Measurements from ENCODE around the gene HIPK3. TPM values are rescaled to one million over a fixed set of nuclear protein-coding genes. Genes with fewer than 3 reads are reported as not detected.
A peak's percentile ranks its signal among the peaks of the same experiment; 100 is the strongest.
"Not testable (repeated sequence)": the region's sequence is repeated elsewhere in the genome, so short reads cannot be mapped to it uniquely, and the experiment has no call there.

Gene HIPK3
- total RNA-seq, 3 donors from 2014 or later (not counting 1 experiment from before 2014, with no cell fraction given) = 80.6 to 92.9 (median 87.7) TPM

DNA sequence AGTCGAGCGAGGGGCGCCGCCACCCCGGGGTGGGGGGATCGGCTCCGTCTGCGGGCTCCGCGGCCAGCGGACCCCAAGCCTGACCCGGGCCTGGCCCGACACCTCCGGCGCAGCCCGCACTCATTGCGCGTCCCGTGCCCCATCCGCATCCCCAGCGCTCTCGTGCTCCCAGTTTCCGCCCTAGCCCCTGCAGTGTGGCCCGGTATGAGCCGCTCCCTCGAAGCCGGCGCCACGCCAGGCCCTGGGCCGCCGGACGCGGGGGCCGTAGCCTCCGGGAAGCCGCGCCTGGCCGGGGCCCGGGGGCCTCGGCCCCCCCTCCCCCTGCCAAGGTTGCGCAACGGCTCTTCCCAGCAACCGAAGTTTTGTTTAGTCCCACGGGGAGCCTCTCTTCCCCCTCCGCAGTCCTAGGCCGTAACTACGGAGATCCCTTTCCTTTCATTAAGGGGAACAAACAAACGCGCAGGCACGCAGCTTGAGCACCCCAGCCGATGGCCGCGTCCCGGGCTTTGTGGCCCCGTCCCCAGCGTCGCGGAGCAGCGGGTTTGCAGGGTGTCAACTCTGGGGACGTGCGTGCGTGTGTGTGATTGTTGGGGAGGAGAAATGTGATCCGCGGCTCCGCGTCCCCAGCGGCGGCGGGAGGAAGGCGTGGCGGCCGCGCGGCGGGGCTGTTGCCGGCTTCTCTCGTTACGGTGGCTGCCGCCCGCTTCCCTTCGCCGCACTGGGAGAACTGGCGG lies 883 bp downstream of the HIPK3 start:
- DNase-seq (peak; percentile 69 to 87), ATAC-seq (peak; percentile 56 to 74 (median 58))
- Histone ChIP-seq H3K4me1 (ENCODE audit: control insufficient read depth, insufficient read depth, low read length) (peaks cover 10% of the 10 kb centered on the region), H3K27me3 (ENCODE audit: control insufficient read depth, insufficient read depth, low read length) (no peaks in the 10 kb centered on the region), H3K9me3 (ENCODE audit: control insufficient read depth, insufficient read depth, low read length) (no peaks in the 10 kb centered on the region), H3K36me3 (ENCODE audit: control insufficient read depth, insufficient read depth, low read length) (no peaks in the 10 kb centered on the region), H3K27ac (ENCODE audit: low read length) (peak overlapping the region; percentile 99), H3K4me3 (ENCODE audit: low read length) (peak overlapping the region; percentile 94)
- no peak for TF ChIP-seq CTCF (IDR thresholded peaks at IDR 0.05)
- H3K36me3 Mint-ChIP-seq = no peaks in the 10 kb centered on the region
- H3K27me3 Mint-ChIP-seq (ENCODE audit: low read depth in 2 of 2) = no peaks in the 10 kb centered on the region
- H3K4me3 Mint-ChIP-seq = peak overlapping the region; percentile 95
- WGBS (ENCODE audit: insufficient coverage) = 0% methylated on average over 83 of the region's 83 CpGs
- H3K4me1 Mint-ChIP-seq = peaks cover 41 to 47% of the 10 kb centered on the region in 2 donors
- peaks cover 0 to 4% of the 10 kb centered on the region in 2 donors for H3K9me3 Mint-ChIP-seq
- intact Hi-C loops (cut with micrococcal nuclease) = loop anchor here (2.0 to 10.0 kb wide), 5 partner anchors 64 to 443 kb away; partner anchors contain the start of genes C11orf91, CSTF3, QSER1 and TCP11L1
- peak overlapping the region; percentile 95 for H3K27ac Mint-ChIP-seq

DNA sequence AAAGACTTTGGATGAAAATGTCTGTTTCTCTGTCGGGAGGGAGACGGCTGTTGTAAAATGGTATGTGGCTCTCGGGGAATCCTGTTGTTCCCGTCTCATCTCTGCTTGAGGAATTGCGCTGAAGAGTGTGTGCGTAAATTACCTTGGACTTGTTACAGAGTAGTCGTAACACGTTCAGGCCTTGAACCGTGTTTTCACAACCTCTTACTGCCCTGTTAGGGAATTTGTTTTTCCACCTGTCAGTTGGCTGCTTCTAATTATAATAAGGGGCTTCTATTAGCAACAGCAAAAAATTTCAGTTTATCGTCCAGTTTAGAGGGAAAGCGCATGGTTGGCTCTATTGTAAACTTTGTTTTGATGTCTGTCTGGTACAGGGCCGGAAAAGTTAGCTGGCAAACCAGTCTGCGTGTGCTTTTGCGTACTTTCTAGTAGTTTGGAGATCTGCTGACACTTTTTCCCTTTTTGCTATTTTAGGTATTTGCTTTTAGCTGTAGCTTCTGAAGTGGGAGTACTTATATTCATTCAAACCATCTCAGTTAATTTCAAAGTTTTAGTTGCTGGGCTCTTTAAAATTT lies 1.5 kb downstream of the HIPK3 start:
- H3K36me3 Mint-ChIP-seq = no peaks in the 10 kb centered on the region
- peak overlapping the region; percentile 95 for H3K4me3 Mint-ChIP-seq
- peak in 2 of 3 donors; percentile 1 to 6 for ATAC-seq
- Histone ChIP-seq H3K27ac (ENCODE audit: low read length) (peak overlapping the region; percentile 99), H3K4me3 (ENCODE audit: low read length) (peak overlapping the region; percentile 94), H3K4me1 (ENCODE audit: control insufficient read depth, insufficient read depth, low read length) (peaks cover 10% of the 10 kb centered on the region), H3K9me3 (ENCODE audit: control insufficient read depth, insufficient read depth, low read length) (no peaks in the 10 kb centered on the region), H3K36me3 (ENCODE audit: control insufficient read depth, insufficient read depth, low read length) (no peaks in the 10 kb centered on the region), H3K27me3 (ENCODE audit: control insufficient read depth, insufficient read depth, low read length) (no peaks in the 10 kb centered on the region)
- H3K27ac Mint-ChIP-seq = peak overlapping the region; percentile 95
- 1% methylated on average over 14 of the region's 14 CpGs for WGBS (ENCODE audit: insufficient coverage)
- intact Hi-C loops (cut with micrococcal nuclease) = loop anchor here (5.0 to 10.0 kb wide), 2 partner anchors 64 to 364 kb away; partner anchors contain the start of gene QSER1
- peaks cover 0 to 4% of the 10 kb centered on the region in 2 donors for H3K9me3 Mint-ChIP-seq
- peaks cover 44 to 53% of the 10 kb centered on the region in 2 donors for H3K4me1 Mint-ChIP-seq
- H3K27me3 Mint-ChIP-seq (ENCODE audit: low read depth in 2 of 2) = no peaks in the 10 kb centered on the region
- TF ChIP-seq CTCF (IDR thresholded peaks at IDR 0.05) = no peak
- peak in 1 of 2 donors; percentile 56 for DNase-seq

- no peak for DNase-seq
- TF ChIP-seq CTCF (IDR thresholded peaks at IDR 0.05) = no peak
- Mint-ChIP-seq H3K9me3 (peaks cover 0 to 4% of the 10 kb centered on the region in 2 donors), H3K27ac (peak overlapping the region; percentile 36 to 95), H3K27me3 (ENCODE audit: low read depth in 2 of 2) (no peaks in the 10 kb centered on the region), H3K4me3 (peak overlapping the region; percentile 53), H3K36me3 (no peaks in the 10 kb centered on the region), H3K4me1 (peaks cover 47 to 57% of the 10 kb centered on the region in 2 donors)
- Histone ChIP-seq H3K27me3 (ENCODE audit: control insufficient read depth, insufficient read depth, low read length) (no peaks in the 10 kb centered on the region), H3K4me3 (ENCODE audit: low read length) (no peak overlapping the region), H3K4me1 (ENCODE audit: control insufficient read depth, insufficient read depth, low read length) (peaks cover 10% of the 10 kb centered on the region), H3K27ac (ENCODE audit: low read length) (no peak overlapping the region), H3K9me3 (ENCODE audit: control insufficient read depth, insufficient read depth, low read length) (no peaks in the 10 kb centered on the region), H3K36me3 (ENCODE audit: control insufficient read depth, insufficient read depth, low read length) (no peaks in the 10 kb centered on the region)
- intact Hi-C loops (cut with micrococcal nuclease) = loop anchor here (5.0 to 10.0 kb wide), 2 partner anchors 62 to 365 kb away; partner anchors contain the start of gene QSER1
- ATAC-seq = no peak
- WGBS (ENCODE audit: insufficient coverage) = no CpG with 5 or more reads among the region's 2 CpGs
Measured at GRCh38 chr11:33259869-33260268, 2.7 kb downstream of the HIPK3 start.

DNA sequence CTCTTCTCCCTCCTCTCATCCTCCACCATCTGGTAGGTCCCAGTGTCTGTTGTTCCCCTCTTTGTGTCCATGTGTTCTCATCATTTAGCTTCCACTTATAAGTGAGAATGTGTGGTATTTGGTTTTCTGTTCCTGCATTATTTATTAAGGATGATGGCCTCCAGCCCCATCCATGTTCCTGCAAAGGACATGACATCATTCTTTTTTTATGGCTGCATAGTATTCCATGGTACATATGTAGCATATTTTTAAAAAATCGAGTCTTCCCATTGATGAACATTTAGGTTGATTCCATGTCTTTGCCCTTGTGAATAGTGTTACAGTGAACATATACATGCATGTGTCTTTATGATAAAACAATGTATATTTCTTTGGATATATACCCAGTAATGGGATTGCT lies 4.2 kb downstream of the HIPK3 start:
- ATAC-seq; H3K4me3 Mint-ChIP-seq; H3K27me3 Mint-ChIP-seq (ENCODE audit: low read depth in 2 of 2); H3K9me3 ChIP-seq (ENCODE audit: control insufficient read depth, insufficient read depth, low read length); H3K36me3 ChIP-seq (ENCODE audit: control insufficient read depth, insufficient read depth, low read length); H3K4me3 ChIP-seq (ENCODE audit: low read length); H3K27ac ChIP-seq (ENCODE audit: low read length); H3K27ac Mint-ChIP-seq; intact Hi-C loops (cut with micrococcal nuclease); H3K36me3 Mint-ChIP-seq; DNase-seq; H3K27me3 ChIP-seq (ENCODE audit: control insufficient read depth, insufficient read depth, low read length); H3K9me3 Mint-ChIP-seq: not testable (repeated sequence)
- WGBS (ENCODE audit: insufficient coverage) = 100% methylated on average over 1 of the region's 1 CpG
- peaks cover 44 to 60% of the 10 kb centered on the region in 2 donors for H3K4me1 Mint-ChIP-seq
- H3K4me1 ChIP-seq (ENCODE audit: control insufficient read depth, insufficient read depth, low read length) = peaks cover 10% of the 10 kb centered on the region
